BE2C (cell line): Measurements from ENCODE around the gene CSPG4.

ENCODE experiments used
- DNase-seq: peaks from one replicate; pipeline ENCODE4 v3.0.0-alpha.2; 2020
- H3K27me3 ChIP-seq: fragments of 250-450 bp; sonication (Bioruptor Pico); 2 replicates; pipeline ENCODE4 v1.5.1; 2020; ENCODE audit warnings: mild to moderate bottlenecking
- H3K36me3 ChIP-seq: fragments of 250-450 bp; sonication (Bioruptor Pico); 2 replicates; pipeline ENCODE4 v1.5.1; 2020; ENCODE audit warnings: mild to moderate bottlenecking
- H3K4me1 ChIP-seq: fragments of 250-450 bp; sonication (Bioruptor Pico); 2 replicates; pipeline ENCODE4 v1.5.1; 2020
- H3K4me3 ChIP-seq: 2 replicates; pipeline ENCODE4 v1.5.1; 2011; ENCODE audit warnings: low read depth, low read length
- H3K9me3 ChIP-seq: fragments of 250-450 bp; sonication (Bioruptor Pico); 2 replicates; pipeline ENCODE4 v1.5.1; 2020
- TF ChIP-seq, protein P1 (sequence below): IDR thresholded peaks from 2 replicates; pipeline ENCODE4 v1.5.1; 2012; ENCODE audit warnings: mild to moderate bottlenecking, low read depth, low read length

Gene CSPG4

DNA sequence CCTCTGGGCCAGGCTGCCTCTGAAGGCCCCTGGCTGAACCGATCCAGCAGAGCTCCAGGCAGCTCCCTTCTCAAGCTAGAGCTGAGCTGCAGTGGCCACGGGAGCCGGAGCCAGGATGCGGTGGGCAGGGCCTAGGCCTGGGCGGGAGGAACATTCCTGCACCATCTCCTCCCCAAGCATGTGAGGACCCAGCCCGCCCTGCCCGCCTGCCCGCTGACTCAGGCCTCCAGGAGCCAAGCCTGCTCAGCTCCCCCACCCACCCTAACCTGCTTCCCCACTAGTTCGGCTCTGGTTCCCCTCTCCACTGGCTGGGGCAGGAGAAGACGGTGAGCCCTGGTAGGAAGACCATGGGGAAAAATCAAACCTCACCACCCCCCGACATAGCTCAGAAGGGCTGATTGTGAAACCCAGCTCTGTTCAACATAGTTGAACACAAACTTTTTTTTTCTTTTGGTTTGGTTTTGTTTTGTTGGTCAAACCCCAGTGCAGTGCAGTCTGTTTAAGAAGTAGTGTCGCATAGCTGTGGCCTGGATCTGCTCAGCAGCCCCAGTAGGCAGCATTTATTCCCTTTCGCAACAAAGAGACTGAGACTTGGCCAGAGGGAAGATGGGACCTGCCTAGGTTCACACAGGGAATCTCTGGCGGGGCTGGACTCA lies 51.4 kb downstream of the CSPG4 start:
- TF ChIP-seq, protein P1, sequence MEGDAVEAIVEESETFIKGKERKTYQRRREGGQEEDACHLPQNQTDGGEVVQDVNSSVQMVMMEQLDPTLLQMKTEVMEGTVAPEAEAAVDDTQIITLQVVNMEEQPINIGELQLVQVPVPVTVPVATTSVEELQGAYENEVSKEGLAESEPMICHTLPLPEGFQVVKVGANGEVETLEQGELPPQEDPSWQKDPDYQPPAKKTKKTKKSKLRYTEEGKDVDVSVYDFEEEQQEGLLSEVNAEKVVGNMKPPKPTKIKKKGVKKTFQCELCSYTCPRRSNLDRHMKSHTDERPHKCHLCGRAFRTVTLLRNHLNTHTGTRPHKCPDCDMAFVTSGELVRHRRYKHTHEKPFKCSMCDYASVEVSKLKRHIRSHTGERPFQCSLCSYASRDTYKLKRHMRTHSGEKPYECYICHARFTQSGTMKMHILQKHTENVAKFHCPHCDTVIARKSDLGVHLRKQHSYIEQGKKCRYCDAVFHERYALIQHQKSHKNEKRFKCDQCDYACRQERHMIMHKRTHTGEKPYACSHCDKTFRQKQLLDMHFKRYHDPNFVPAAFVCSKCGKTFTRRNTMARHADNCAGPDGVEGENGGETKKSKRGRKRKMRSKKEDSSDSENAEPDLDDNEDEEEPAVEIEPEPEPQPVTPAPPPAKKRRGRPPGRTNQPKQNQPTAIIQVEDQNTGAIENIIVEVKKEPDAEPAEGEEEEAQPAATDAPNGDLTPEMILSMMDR = no peak
- H3K36me3 ChIP-seq = no peaks in the 10 kb centered on the region
- no peaks in the 10 kb centered on the region for H3K27me3 ChIP-seq
- DNase-seq = no peak
- H3K4me3 ChIP-seq = no peak overlapping the region
- peaks cover 12% of the 10 kb centered on the region for H3K4me1 ChIP-seq
- H3K9me3 ChIP-seq = no peaks in the 10 kb centered on the region

DNA sequence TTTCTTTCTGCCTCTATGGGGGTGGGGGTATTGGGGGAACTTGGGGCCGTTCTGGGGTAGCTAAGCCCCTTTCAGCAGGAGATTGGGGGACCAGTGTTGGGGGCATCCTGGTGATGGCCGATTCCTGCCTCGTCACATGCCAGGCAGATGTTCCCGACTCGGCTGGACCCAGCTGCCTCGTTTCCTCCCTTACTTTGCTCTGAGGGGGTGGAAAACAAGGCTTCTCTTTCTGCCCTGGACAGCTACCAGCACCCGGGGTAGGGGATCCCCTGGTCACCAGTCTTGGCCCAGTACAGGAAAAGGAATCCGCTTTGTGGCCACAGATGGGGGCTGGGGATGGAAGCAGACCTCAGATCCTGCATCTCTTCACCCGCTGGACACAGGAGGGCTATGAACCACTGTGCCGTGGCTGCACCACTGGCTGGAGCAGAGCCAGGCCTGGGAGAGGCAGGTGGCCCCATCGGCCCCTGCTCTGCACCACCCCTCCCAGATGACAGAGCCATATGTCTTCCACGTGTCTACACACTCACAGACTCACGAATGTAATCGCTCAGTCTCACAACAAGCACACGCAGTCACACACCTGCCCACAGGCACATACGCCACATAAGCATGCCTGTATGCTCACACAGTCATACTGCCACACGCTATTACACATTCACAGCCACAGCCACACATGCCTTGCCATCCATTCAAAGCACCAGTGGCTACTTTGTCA lies 52.6 kb downstream of the CSPG4 start:
- Histone ChIP-seq H3K4me3 (no peak overlapping the region), H3K36me3 (no peaks in the 10 kb centered on the region), H3K9me3 (no peaks in the 10 kb centered on the region), H3K27me3 (no peaks in the 10 kb centered on the region), H3K4me1 (peaks cover 12% of the 10 kb centered on the region)
- DNase-seq = peak; percentile 78
- TF ChIP-seq, protein P1 = no peak

DNA sequence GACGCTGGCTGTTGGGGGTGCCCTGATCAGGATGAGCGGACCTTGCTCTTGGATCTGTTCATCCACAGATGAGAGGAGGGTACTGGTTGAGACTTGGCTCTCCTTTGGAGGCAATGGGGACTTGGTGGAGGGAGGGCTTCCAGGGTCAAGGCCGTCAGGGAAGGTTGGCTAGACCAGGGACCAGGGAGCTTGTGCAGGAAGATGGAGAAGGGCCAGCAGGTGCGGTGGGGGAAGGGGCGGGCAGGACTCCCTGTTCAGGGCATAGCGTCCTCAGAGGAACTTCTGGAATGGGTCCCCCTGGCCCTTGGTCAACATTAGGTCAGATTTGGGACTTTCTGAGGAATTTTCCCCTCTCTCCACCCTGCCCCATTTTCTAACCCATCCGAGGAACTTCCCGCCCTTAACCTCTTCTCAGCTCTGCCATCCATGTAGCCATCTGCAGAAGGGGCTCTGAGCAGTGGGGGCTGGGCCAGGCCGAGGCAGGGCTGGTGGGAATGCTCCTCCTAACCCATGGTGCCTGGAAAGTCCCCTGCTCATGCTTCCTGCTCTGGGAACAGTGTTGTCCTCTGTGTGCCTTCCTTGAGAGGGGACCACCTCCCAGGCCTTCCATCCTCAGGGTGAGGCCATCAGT lies 53.4 kb downstream of the CSPG4 start:
- no peak for DNase-seq
- Histone ChIP-seq H3K9me3 (no peaks in the 10 kb centered on the region), H3K4me3 (no peak overlapping the region), H3K36me3 (no peaks in the 10 kb centered on the region), H3K4me1 (peaks cover 12% of the 10 kb centered on the region), H3K27me3 (no peaks in the 10 kb centered on the region)
- TF ChIP-seq, protein P1 = no peak

DNA sequence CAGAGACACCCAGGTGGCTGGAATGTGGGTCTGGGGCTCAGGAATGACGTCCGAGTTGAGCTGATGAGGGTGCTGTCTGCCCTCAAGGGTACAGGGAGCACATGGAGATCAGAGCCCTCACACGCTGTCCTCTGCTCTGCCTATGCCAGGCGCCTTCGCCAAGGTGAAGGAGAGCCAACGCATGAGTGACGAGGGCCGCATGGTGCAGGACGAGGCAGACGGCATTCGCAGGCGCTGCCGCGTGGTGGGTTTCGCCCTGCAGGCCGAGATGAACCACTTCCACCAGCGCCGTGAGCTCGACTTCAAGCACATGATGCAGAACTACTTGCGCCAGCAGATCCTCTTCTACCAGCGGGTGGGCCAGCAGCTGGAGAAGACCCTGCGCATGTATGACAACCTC lies 55.8 kb downstream of the CSPG4 start:
- TF ChIP-seq, protein P1 = no peak
- H3K4me1 ChIP-seq = peaks cover 12% of the 10 kb centered on the region
- no peak overlapping the region for H3K4me3 ChIP-seq
- no peaks in the 10 kb centered on the region for H3K27me3 ChIP-seq
- no peak for DNase-seq
- H3K9me3 ChIP-seq = no peaks in the 10 kb centered on the region
- H3K36me3 ChIP-seq = no peaks in the 10 kb centered on the region

DNA sequence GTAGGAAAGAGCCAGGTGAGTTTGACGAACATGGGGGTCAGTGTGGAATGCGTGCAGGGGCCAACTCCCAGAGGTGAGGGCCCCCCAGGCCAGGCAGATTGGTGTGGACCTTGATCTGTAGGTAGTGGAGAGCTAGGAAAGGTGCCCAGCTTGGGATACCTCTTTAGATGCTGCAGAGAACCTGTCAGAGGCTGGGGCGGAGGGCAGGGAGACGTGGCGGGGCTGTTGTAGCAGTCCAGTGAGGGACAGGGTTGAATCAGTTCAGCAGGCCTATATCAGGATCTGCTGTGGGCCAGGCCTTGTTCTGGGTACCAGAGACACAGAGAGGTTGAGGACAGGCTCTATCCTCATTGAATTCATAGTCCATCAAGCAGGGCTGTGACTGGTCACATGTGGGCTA lies 56.3 kb downstream of the CSPG4 start:
- no peaks in the 10 kb centered on the region for H3K27me3 ChIP-seq
- no peaks in the 10 kb centered on the region for H3K36me3 ChIP-seq
- no peak overlapping the region for H3K4me3 ChIP-seq
- DNase-seq = no peak
- TF ChIP-seq, protein P1 = no peak
- peaks cover 12% of the 10 kb centered on the region for H3K4me1 ChIP-seq
- no peaks in the 10 kb centered on the region for H3K9me3 ChIP-seq

DNA sequence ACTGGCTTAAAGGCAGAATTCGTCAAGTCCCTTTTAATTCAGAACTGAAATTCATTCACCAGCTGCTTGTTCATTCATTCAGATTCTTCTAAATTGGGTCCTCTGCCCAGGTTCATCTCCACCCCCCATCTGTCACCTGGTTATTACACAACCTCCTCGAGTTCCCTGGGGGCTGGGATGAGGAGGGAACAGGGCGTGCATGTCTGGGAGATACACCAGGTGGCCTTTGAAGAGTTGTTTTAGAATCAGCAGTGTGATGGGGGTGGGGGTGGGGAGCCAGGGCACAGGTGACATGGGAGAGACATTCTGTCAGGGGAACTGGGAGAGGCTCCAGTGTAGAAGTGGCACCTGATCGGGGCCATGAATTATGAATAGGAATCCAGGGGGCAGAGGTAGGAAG lies 56.7 kb downstream of the CSPG4 start:
- Histone ChIP-seq H3K36me3 (no peaks in the 10 kb centered on the region), H3K4me1 (peaks cover 11% of the 10 kb centered on the region), H3K27me3 (no peaks in the 10 kb centered on the region), H3K9me3 (no peaks in the 10 kb centered on the region), H3K4me3 (no peak overlapping the region)
- TF ChIP-seq, protein P1 = no peak
- no peak for DNase-seq
